RWPE2 (cell line): ENCODE data around the gene CCDC34.

Experiments used
- ATAC-seq: fragments of 200-7000 bp; cut with Tn5 transposase; 3 replicates; pipeline ENCODE4 v1.9.1; 2021; ENCODE audit warnings: low read depth
- DNase-seq: peaks from one replicate; pipeline ENCODE4 v3.0.0-alpha.2; 2020; ENCODE audit warnings: low spot score
- H3K27ac ChIP-seq: fragments of 450-650 bp; 2 replicates; pipeline ENCODE4 v1.5.1; 2017; ENCODE audit warnings: mild to moderate bottlenecking; ENCODE audit not compliant: poor library complexity, severe bottlenecking
- H3K27me3 ChIP-seq: fragments of 250-450 bp; sonication (Bioruptor Pico); 2 replicates; pipeline ENCODE4 v1.5.1; 2021; ENCODE audit warnings: mild to moderate bottlenecking, moderate library complexity; ENCODE audit not compliant: insufficient read depth, poor library complexity, severe bottlenecking
- H3K36me3 ChIP-seq: fragments of 250-450 bp; sonication (Bioruptor Pico); 2 replicates; pipeline ENCODE4 v1.5.1; 2020; ENCODE audit warnings: low read depth, mild to moderate bottlenecking, moderate library complexity
- H3K4me1 ChIP-seq: fragments of 250-450 bp; sonication (Bioruptor Pico); 2 replicates; pipeline ENCODE4 v1.5.1; 2021; ENCODE audit warnings: mild to moderate bottlenecking, moderate library complexity; ENCODE audit not compliant: insufficient read depth, poor library complexity, severe bottlenecking
- H3K4me3 ChIP-seq: fragments of 250-450 bp; sonication (Bioruptor Pico); 2 replicates; pipeline ENCODE4 v1.5.1; 2021; ENCODE audit warnings: mild to moderate bottlenecking, moderate library complexity; ENCODE audit not compliant: severe bottlenecking
- H3K9me3 ChIP-seq: fragments of 250-450 bp; sonication (Bioruptor Pico); 2 replicates; pipeline ENCODE4 v1.5.1; 2021; ENCODE audit warnings: mild to moderate bottlenecking, moderate library complexity; ENCODE audit not compliant: severe bottlenecking
- TF ChIP-seq, protein P1 (sequence below): fragments of 450-650 bp; IDR thresholded peaks from one replicate; pipeline ENCODE4 v1.5.1; 2017; ENCODE audit warnings: mild to moderate bottlenecking, moderate library complexity; ENCODE audit not compliant: poor library complexity, severe bottlenecking

The CCDC34 gene

DNA sequence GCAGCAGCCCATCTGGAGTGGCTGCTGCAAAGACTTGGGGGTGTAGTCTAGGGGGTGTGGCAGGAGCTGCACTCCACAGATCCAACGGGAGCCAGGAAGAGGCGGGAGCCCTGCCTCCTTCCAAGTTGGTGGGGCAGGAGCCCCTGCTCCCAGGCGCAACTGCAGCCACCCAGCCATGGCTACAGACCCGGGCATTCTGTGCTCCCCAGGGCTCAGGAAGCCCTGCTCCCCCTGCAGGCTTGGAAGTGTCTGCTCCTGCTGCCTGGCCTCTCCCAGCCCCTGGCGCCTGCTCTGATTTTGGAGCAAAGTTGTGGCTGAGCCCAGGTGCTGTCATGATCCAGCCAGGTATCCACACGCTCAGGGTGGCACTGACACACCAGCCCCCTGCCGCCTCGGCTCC, 58.5 kb downstream of the CCDC34 start:
- DNase-seq (no peak), ATAC-seq (no peak)
- TF ChIP-seq, protein P1, sequence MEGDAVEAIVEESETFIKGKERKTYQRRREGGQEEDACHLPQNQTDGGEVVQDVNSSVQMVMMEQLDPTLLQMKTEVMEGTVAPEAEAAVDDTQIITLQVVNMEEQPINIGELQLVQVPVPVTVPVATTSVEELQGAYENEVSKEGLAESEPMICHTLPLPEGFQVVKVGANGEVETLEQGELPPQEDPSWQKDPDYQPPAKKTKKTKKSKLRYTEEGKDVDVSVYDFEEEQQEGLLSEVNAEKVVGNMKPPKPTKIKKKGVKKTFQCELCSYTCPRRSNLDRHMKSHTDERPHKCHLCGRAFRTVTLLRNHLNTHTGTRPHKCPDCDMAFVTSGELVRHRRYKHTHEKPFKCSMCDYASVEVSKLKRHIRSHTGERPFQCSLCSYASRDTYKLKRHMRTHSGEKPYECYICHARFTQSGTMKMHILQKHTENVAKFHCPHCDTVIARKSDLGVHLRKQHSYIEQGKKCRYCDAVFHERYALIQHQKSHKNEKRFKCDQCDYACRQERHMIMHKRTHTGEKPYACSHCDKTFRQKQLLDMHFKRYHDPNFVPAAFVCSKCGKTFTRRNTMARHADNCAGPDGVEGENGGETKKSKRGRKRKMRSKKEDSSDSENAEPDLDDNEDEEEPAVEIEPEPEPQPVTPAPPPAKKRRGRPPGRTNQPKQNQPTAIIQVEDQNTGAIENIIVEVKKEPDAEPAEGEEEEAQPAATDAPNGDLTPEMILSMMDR, result no peak
- Histone ChIP-seq H3K4me3 (no peak overlapping the region), H3K36me3 (no peaks in the 10 kb centered on the region), H3K9me3 (no peaks in the 10 kb centered on the region), H3K4me1 (no peaks in the 10 kb centered on the region), H3K27ac (no peak overlapping the region), H3K27me3 (no peaks in the 10 kb centered on the region)

- DNase-seq, result no peak
Measured at GRCh38 chr11:27303903-27304302, 59.1 kb downstream of the CCDC34 start.

DNA sequence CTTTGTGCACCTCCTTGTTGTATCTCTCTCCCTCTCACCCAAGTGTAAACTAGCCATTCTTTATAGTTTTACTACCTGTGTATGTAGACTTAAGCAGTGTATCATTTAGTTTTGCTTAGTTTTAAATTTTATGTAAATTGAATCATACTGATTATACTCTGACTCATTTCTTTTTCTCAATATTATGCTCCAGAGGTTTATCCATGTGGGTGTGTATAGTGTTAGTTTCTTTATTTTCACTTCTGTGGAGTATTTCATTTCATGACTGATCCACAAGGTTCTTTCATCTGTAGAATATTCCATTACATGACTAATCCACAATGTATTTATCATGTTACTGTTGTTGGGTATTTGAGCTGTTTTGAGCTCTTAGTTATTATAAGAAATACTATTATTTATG, 62.0 kb downstream of the CCDC34 start:
- no peaks in the 10 kb centered on the region for H3K4me1 ChIP-seq
- no peak for ATAC-seq
- TF ChIP-seq, protein P1, result no peak
- no peak overlapping the region for H3K4me3 ChIP-seq
- no peaks in the 10 kb centered on the region for H3K9me3 ChIP-seq
- no peaks in the 10 kb centered on the region for H3K27me3 ChIP-seq
- no peak for DNase-seq
- H3K36me3 ChIP-seq, result no peaks in the 10 kb centered on the region
- H3K27ac ChIP-seq, result no peak overlapping the region

More at GRCh38 chr11:27303903-27304302, 59.1 kb downstream of the CCDC34 start:
- Histone ChIP-seq H3K27ac (no peak overlapping the region), H3K9me3 (no peaks in the 10 kb centered on the region), H3K4me1 (no peaks in the 10 kb centered on the region), H3K4me3 (no peak overlapping the region), H3K27me3 (no peaks in the 10 kb centered on the region), H3K36me3 (no peaks in the 10 kb centered on the region)
- TF ChIP-seq, protein P1, result no peak
- no peak for ATAC-seq

DNA sequence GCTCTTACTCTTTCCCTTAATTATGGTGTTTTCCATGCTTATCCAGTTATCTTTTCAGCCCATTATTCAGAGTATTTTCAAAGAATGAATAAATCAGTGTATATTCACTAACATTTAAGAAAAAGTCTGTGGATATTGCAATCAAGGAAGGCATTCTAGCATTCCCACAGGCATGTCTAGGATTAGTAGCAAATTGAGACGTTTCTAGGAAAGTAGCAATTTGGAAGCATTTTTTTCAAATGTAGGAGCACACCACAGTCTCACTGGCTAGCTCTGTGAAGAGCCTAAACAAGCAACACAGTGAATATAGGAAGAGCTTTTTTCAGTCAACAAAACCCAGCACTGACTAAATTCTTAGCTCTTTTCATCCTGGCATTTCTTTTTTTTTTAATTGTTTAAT, 65.4 kb downstream of the CCDC34 start:
- H3K36me3 ChIP-seq, result no peaks in the 10 kb centered on the region
- H3K9me3 ChIP-seq, result no peaks in the 10 kb centered on the region
- no peaks in the 10 kb centered on the region for H3K4me1 ChIP-seq
- no peak for DNase-seq
- H3K27ac ChIP-seq, result no peak overlapping the region
- no peak for ATAC-seq
- H3K4me3 ChIP-seq, result no peak overlapping the region
- TF ChIP-seq, protein P1, result no peak
- no peaks in the 10 kb centered on the region for H3K27me3 ChIP-seq

DNA sequence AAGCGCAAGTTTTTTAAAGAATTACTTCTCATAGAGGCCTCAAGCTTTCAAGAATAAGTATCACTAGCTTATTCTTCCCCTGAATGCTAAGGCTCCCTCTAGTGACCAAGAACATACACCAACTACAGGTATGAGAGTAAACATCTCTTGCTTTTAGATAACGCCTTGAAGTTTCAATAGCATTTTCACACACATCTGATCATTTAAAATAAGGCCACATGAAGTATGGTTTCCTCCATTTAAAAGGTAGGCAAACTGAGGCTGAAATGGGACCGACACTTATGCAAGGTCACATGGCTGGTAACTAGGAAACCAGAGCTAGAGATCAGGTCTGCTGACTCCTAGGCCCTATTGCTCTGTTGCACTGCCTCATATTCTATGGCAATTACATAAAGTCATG, 66.5 kb downstream of the CCDC34 start:
- Histone ChIP-seq H3K36me3 (no peaks in the 10 kb centered on the region), H3K27ac (no peak overlapping the region), H3K4me3 (no peak overlapping the region), H3K27me3 (no peaks in the 10 kb centered on the region), H3K9me3 (no peaks in the 10 kb centered on the region), H3K4me1 (no peaks in the 10 kb centered on the region)
- TF ChIP-seq, protein P1, result peak; percentile 91
- ATAC-seq (peak; percentile 89), DNase-seq (no peak)
